GM21717 (cell line): ENCODE measurements around the gene CRIP3.

Experiments used
- ATAC-seq: cut with Tn5 transposase; IDR thresholded peaks from one replicate; pipeline ENCODE4 v1.9.1; 2021; ENCODE audit warnings: mild to moderate bottlenecking, moderate library complexity; ENCODE audit not compliant: unreplicated experiment

The CRIP3 gene

DNA sequence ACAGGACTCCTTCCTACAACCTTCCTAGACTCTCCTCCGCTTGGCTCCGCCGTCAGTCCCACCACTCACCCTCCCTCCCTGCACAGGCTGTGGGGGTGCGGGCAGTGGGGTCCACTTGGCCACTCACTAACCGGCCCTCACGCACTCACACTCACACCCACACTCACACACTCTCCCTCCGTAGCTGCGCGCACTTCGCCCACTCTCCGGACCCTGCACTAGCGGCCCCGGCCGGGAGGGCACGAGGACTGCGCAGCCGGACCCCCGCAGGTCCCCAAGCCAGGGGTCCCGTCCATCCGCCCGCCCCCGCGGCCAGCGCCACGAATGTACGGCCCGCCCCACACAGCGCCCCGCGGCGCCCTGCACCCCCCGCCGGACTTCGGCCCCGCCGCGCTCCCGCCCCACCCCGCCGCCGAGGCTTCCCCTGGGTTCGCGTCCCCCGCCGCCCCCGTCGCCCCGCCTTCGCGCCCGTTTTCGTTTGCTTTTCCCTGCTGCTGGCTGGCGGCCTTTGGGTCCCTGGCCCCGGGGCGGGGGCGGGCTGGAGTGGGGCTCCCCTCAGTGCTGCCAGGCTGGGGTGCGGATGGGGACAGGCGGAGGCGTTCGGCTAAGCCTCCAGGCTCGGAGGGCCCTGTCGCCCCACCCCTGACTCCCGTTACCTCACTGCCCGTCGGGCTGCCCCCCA lies 33.6 kb downstream of the CRIP3 start:
- ATAC-seq, result no peak

GRCh38 chr6:43274127-43274915 lies 34.3 kb downstream of the CRIP3 start:
- ATAC-seq, result no peak

DNA sequence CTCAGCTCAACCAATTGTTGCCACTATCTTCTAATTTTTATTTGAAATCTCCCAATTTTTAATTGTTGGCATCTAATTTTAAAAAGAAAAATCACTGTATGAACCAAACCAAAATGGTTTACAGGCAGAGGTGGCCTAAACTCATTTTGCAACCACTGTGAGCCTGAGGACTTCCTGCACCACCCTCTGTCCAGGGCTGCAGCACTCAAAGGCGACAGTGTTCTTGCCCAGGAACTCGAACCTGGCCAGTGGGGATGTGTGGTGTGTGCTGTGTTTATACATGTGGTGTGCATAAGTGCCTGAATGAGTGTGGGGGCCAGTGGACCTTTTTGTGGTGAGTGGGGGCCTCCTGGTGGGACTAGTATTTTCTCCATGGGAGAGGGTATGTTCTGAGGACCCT lies 34.9 kb downstream of the CRIP3 start:
- ATAC-seq, result no peak

DNA sequence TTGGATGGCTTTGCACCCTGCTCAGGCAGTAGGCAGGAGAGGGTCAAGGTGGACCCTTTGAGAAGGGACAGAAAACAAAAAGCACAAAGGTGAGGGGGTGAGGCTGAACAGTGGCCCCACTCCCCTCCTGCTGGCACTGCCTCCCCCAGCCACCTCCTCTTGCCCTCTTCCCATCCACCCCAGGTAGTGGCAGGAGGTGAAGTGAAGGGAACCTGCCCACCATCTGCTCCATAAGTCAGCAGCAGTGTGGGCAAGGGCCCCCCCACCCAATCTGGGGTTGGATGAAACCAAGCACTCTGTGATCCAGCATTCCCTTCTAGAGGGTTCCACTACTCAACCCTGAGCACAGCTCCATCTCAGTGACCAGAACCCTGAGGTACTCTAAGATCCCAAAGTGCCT lies 36.7 kb downstream of the CRIP3 start:
- ATAC-seq, result no peak

DNA sequence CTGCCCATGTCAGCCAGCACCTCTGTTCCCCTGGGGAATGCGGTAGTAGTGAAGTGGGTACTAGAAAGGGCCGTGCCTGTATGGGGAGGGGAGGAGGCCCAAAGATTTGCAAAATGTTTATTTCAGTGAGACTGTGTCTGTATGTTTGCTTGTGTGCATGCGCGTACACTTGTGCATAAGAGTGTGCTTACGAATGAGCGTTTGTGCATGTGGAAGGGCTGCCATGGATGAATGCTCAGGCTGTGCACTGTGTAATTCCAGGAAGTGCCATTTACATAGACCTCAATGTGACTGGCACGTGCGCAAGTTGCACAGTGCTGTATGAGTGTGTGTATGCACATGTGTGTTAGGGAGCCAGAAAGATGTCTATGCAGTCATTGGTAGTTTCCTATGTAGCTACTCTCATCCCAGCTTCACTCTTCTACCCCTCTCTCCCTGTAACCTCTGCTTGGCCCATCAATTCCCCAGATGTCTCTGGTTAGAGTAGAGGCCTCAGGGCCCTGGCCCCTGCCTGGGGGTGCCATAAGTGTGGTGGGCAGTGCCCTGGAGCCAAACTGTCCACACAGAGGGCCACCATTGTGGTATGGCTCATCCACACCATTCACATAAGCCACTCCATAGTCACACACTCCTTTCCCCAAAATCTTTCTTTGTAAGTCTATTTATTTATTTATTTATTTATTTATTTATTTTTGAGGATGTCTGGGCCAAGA lies 37.4 kb downstream of the CRIP3 start:
- ATAC-seq, result no peak

GRCh38 chr6:43269273-43270007 lies 39.2 kb downstream of the CRIP3 start:
- ATAC-seq, result no peak

- no peak for ATAC-seq
Measured at GRCh38 chr6:43268782-43269272, 39.8 kb downstream of the CRIP3 start.

GRCh38 chr6:43268355-43268700 lies 40.3 kb downstream of the CRIP3 start:
- ATAC-seq, result no peak

GRCh38 chr6:43267619-43268354 lies 40.8 kb downstream of the CRIP3 start:
- no peak for ATAC-seq

GRCh38 chr6:43265564-43265963 lies 43.1 kb downstream of the CRIP3 start:
- no peak for ATAC-seq

- ATAC-seq, result no peak
Measured at GRCh38 chr6:43264599-43265145, 44.0 kb downstream of the CRIP3 start.

GRCh38 chr6:43263314-43264178 lies 45.1 kb downstream of the CRIP3 start:
- ATAC-seq, result peak; percentile 70

DNA sequence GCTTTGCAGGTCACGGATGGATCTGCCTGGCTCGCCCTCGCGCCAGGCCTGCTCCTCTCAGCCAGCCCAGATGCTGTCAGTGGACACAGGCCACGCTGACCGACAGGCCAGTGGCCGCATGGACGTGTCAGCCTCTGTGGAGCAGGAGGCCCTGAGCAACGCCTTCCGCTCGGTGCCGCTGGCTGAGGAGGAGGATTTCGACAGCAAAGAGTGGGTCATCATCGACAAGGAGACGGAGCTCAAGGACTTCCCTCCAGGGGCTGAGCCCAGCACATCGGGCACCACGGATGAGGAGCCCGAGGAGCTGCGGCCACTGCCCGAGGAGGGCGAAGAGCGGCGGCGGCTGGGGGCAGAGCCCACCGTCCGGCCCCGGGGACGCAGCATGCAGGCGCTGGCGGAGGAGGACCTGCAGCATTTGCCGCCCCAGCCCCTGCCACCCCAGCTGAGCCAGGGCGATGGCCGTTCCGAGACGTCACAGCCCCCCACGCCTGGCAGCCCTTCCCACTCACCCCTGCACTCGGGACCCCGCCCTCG lies 45.8 kb downstream of the CRIP3 start:
- ATAC-seq, result no peak

GRCh38 chr6:43262000-43262779 lies 46.4 kb downstream of the CRIP3 start:
- no peak for ATAC-seq

DNA sequence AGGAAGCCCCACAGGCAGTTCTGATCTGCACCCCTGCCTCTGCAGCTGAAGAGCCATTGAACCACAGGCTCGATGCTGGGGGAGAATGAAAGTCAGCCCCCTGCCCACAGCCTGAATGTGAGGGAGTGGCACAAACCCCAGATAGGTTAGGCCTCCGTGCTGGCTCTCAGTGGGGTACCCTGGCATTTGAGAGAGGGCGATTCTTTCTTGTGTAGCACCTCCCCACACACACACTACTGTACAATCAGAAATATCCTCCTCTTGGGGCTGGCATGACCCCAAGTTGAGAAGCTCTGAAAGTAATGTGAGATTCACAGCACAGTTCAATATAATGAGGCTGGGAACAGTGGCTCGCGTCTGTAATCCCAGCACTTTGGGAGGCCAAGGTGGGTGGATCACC lies 47.4 kb downstream of the CRIP3 start:
- no peak for ATAC-seq

DNA sequence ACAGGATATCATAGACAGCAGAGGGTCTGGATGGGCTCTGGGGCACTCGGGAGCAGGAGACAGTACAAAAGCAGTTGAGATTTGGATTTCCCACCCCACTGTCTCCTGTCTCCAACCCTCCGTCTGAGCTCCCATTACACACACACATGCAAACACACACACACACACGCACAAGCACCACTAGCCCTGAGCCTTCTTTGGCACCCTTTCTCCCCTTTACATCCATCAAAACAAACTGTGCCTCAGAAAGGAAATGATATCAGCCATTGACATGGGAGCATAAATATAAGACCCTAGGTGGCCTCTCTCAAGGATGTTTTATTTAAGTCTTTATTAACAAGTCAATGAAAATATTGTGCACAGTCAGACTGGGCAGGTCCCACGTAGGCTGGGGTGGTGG lies 47.8 kb downstream of the CRIP3 start:
- ATAC-seq, result no peak

GRCh38 chr6:43258807-43259686 lies 49.6 kb downstream of the CRIP3 start:
- no peak for ATAC-seq
